BE2C (cell line): Measurements from ENCODE around the gene DGKI.
A peak's percentile ranks its signal among the peaks of the same experiment; 100 is the strongest.

Experiments used
- DNase-seq: peaks from one replicate; pipeline ENCODE4 v3.0.0-alpha.2; 2020
- H3K27me3 ChIP-seq: fragments of 250-450 bp; sonication (Bioruptor Pico); 2 replicates; pipeline ENCODE4 v1.5.1; 2020; ENCODE audit warnings: mild to moderate bottlenecking
- H3K36me3 ChIP-seq: fragments of 250-450 bp; sonication (Bioruptor Pico); 2 replicates; pipeline ENCODE4 v1.5.1; 2020; ENCODE audit warnings: mild to moderate bottlenecking
- H3K4me1 ChIP-seq: fragments of 250-450 bp; sonication (Bioruptor Pico); 2 replicates; pipeline ENCODE4 v1.5.1; 2020
- H3K4me3 ChIP-seq: 2 replicates; pipeline ENCODE4 v1.5.1; 2011; ENCODE audit warnings: low read depth, low read length
- H3K9me3 ChIP-seq: fragments of 250-450 bp; sonication (Bioruptor Pico); 2 replicates; pipeline ENCODE4 v1.5.1; 2020
- TF ChIP-seq, protein P1 (sequence below): IDR thresholded peaks from 2 replicates; pipeline ENCODE4 v1.5.1; 2012; ENCODE audit warnings: mild to moderate bottlenecking, low read depth, low read length

The DGKI gene

DNA sequence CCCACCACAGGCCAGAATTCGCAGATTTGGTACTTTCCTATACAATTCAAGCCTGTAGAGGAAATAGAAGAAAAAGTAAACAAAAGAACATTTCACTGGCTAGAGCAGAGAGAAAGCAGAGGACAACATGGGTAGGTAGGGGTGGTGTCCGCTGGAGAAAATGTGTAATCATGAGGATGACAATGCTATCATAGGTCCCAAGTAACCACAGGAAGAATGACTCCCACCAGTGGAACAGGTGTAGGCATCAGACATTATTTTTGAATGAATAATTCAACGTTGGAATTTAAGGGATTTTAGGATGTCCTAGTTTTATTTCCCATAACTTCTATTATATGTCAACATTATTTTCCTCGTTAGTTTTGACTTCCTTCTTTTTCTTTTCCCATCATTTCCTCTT, 248.9 kb downstream of the DGKI start:
- H3K4me1 ChIP-seq = no peaks in the 10 kb centered on the region
- no peaks in the 10 kb centered on the region for H3K36me3 ChIP-seq
- TF ChIP-seq, protein P1, sequence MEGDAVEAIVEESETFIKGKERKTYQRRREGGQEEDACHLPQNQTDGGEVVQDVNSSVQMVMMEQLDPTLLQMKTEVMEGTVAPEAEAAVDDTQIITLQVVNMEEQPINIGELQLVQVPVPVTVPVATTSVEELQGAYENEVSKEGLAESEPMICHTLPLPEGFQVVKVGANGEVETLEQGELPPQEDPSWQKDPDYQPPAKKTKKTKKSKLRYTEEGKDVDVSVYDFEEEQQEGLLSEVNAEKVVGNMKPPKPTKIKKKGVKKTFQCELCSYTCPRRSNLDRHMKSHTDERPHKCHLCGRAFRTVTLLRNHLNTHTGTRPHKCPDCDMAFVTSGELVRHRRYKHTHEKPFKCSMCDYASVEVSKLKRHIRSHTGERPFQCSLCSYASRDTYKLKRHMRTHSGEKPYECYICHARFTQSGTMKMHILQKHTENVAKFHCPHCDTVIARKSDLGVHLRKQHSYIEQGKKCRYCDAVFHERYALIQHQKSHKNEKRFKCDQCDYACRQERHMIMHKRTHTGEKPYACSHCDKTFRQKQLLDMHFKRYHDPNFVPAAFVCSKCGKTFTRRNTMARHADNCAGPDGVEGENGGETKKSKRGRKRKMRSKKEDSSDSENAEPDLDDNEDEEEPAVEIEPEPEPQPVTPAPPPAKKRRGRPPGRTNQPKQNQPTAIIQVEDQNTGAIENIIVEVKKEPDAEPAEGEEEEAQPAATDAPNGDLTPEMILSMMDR = no peak
- no peaks in the 10 kb centered on the region for H3K9me3 ChIP-seq
- no peak overlapping the region for H3K4me3 ChIP-seq
- no peak for DNase-seq
- H3K27me3 ChIP-seq = no peaks in the 10 kb centered on the region

DNA sequence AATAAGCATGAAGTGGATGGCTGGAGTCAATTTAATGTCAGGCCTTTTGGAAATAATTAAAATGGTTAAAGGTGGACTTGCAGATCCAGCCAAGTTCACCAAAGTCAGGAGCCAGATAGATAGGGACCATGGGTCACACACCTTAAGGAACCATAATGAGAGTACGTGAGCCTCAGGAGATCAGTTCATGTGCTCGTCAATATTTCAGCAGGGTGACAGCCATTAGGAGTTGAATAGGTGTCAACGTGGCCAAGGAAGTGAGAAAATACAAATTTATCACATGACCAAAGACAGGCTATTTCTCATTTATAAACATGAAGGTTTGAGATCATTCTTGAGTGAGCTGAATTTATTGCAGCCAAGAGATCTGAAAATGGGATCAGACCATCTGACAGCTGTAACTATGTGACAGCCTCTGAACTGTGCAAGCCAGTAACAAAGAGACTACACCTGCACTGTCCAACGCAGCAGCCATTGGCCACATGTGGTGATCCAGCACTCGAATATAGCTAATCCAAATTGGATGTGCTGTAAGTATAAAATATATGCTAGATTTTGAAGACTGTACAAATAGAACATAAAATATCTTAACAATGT, 253.6 kb downstream of the DGKI start:
- H3K4me1 ChIP-seq = peaks cover 5% of the 10 kb centered on the region; the same call in 1 of the 2 replicates
- H3K9me3 ChIP-seq = no peaks in the 10 kb centered on the region
- H3K27me3 ChIP-seq = no peaks in the 10 kb centered on the region
- TF ChIP-seq, protein P1 = no peak
- no peak overlapping the region for H3K4me3 ChIP-seq
- DNase-seq = no peak
- H3K36me3 ChIP-seq = no peaks in the 10 kb centered on the region

DNA sequence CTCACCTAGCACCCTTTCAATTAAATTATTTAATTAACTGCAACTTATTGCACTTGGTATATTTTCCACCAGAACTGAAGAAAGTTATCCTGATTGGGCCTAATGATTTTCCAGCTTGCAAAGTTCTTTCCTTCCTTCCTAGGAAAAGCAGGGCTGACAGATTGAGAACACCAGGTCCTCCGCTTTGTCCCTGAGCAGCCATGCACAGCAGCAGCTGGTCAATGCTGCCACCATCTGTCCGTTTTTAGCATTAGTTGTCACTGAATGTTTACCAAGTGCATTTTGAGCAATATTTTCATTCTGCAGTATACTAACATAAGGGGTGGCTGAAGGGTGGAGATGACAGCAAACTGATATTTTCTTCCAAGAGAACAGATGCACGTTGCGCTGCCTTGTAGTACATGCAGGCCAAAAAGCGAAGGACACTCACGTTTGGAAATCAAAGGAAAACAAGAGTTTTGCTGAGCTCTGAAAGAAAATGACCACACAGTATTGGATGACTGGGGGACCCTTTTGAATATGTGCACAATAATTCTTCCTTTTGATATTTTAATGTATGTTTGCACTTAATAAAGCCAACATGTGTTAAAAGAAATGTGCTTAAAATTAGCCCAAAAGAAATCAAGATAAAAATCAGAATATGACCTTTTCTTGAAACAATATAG, 254.4 kb downstream of the DGKI start:
- DNase-seq = peak; percentile 75
- no peaks in the 10 kb centered on the region for H3K27me3 ChIP-seq
- TF ChIP-seq, protein P1 = peak; percentile 96
- H3K4me3 ChIP-seq = no peak overlapping the region
- peaks cover 5% of the 10 kb centered on the region; the same call in 1 of the 2 replicates for H3K4me1 ChIP-seq
- H3K9me3 ChIP-seq = no peaks in the 10 kb centered on the region
- no peaks in the 10 kb centered on the region for H3K36me3 ChIP-seq

DNA sequence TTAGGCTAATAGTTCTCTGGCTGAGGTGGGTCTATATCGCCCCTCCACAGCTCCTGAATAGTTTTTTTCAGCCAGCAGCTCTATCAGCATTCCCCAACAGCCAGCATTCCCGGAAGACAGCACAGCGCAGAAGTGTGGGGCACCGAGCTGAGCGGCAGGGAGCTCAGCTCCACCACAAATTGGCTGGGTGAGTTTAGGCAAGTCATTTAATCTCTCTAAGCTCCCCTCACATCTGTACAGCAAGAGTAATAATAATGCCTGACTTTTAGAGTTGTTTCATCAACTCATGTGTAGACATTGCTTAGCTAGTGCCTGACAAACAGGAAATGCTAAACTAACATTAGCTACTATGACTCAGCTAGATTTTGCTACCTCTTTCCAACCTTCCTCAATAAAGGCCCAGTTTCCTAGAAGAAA, 255.3 kb downstream of the DGKI start:
- no peaks in the 10 kb centered on the region for H3K27me3 ChIP-seq
- peaks cover 5% of the 10 kb centered on the region; the same call in 1 of the 2 replicates for H3K4me1 ChIP-seq
- DNase-seq = no peak
- TF ChIP-seq, protein P1 = no peak
- H3K9me3 ChIP-seq = no peaks in the 10 kb centered on the region
- no peak overlapping the region for H3K4me3 ChIP-seq
- H3K36me3 ChIP-seq = no peaks in the 10 kb centered on the region

DNA sequence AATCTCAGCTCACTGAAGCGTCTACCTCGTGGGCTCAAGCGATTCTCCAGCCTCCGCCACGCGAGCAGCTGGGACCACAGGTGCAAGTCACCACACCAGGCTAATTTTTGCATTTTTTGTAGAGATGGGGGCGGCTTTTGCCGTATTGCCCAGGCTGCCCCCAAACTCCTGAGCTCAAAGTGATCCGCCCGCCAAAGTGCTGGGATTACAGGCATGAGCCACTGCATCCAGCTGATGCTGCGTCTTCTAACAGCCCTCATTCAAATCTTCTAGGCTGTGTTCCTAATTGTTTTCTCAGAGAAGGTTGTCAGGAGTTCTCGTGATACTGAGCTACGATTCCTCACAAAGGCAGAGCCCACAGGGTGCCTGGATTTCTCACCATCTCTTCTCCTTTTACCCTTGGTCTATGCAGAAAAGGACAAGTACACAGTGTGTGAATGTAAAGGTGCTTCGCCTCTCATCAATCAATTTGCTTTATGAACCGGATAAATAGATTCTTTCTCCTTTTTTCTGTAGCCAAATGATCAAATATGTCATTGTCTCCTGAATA, 255.9 kb downstream of the DGKI start:
- Histone ChIP-seq H3K4me1 (peaks cover 5% of the 10 kb centered on the region; the same call in 1 of the 2 replicates), H3K4me3 (no peak overlapping the region), H3K36me3 (no peaks in the 10 kb centered on the region), H3K9me3 (no peaks in the 10 kb centered on the region), H3K27me3 (no peaks in the 10 kb centered on the region)
- no peak for DNase-seq
- TF ChIP-seq, protein P1 = no peak

DNA sequence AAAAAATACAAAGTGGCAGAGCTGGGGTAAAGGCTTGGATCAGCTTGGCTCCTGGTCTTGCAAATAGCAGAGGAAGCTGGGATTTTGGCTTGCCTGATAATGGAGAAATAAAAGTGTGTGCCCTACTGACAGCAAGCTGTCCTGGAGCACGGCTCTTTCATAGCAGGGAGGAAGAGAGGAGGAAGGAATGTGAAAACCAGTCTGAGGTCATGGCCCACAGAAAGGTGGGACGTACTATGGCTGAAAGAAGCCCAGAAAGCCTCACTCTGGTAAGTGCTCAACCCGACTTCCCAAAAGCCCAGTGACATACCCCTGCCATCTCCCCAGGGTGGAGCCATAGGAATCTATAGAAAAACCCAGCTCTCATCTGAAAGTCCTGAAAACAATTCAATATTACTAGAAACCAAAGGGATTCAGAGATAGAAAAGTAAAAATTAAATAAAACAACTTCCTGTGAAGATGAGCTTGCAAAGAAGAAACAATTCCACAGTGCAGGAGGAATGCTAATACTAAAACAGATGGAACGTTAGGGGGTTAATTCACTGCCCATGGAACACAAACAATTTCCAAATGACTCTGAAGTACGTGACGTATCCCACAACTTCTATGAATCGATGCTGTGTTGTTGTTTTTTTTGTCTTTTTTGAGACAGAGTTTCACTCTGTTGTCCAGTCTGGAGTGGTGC, 256.6 kb downstream of the DGKI start:
- Histone ChIP-seq H3K9me3 (no peaks in the 10 kb centered on the region), H3K4me3 (no peak overlapping the region), H3K4me1 (peaks cover 5% of the 10 kb centered on the region; the same call in 1 of the 2 replicates), H3K36me3 (no peaks in the 10 kb centered on the region), H3K27me3 (no peaks in the 10 kb centered on the region)
- TF ChIP-seq, protein P1 = no peak
- no peak for DNase-seq
